Natural killer cell (primary cell): Measurements from ENCODE around the gene SPIB. TPM values are rescaled to one million over a fixed set of nuclear protein-coding genes. Genes with fewer than 3 reads are reported as not detected.

Experiments used
- ATAC-seq, 3 donors: fragments of 150-1000 bp in 2 of 3; fragments of 200-7000 bp in 1 of 3; cut with Tn5 transposase; 1 replicate in 1 of 3; 2 replicates in 2 of 3; pipeline ENCODE4 v1.10.0; 2021; ENCODE audit warnings: mild to moderate bottlenecking in 2 of 3, moderate library complexity in 2 of 3
- DNase-seq, 2 donors: peaks; one replicate each; pipeline versions ENCODE4 v3.0.0 to v3.0.0-alpha.2; 2013 to 2021; ENCODE audit warnings: mixed read lengths in 1 of 2
- H3K27ac ChIP-seq: one replicate; pipeline ENCODE4 v1.5.1; 2013; ENCODE audit warnings: mild to moderate bottlenecking, low read length
- H3K27me3 ChIP-seq: one replicate; pipeline ENCODE4 v1.6.1; 2013; ENCODE audit warnings: low read length; ENCODE audit not compliant: control insufficient read depth, insufficient read depth
- H3K36me3 ChIP-seq: one replicate; pipeline ENCODE4 v1.6.1; 2013; ENCODE audit warnings: low read length; ENCODE audit not compliant: control insufficient read depth, insufficient read depth
- H3K4me1 ChIP-seq: one replicate; pipeline ENCODE4 v1.6.1; 2013; ENCODE audit warnings: low read length; ENCODE audit not compliant: control insufficient read depth, insufficient read depth
- H3K4me3 ChIP-seq: one replicate; pipeline ENCODE4 v1.5.1; 2013; ENCODE audit warnings: low read length
- H3K9me3 ChIP-seq: one replicate; pipeline ENCODE4 v1.6.1; 2013; ENCODE audit warnings: low read length; ENCODE audit not compliant: control insufficient read depth, insufficient read depth
- H3K27ac Mint-ChIP-seq, 2 donors: one replicate each; pipeline ENCODE4 v1.8.0; 2022; ENCODE audit warnings: mild to moderate bottlenecking in 2 of 2, mixed read lengths in 2 of 2, moderate library complexity in 1 of 2
- H3K27me3 Mint-ChIP-seq, 2 donors: one replicate each; pipeline ENCODE4 v1.8.0; 2022; ENCODE audit warnings: low read depth in 2 of 2, mixed read lengths in 2 of 2
- H3K36me3 Mint-ChIP-seq: one replicate; pipeline ENCODE4 v1.8.0; 2022; ENCODE audit warnings: mixed read lengths
- H3K4me1 Mint-ChIP-seq, 2 donors: one replicate each; pipeline ENCODE4 v1.8.0; 2022; ENCODE audit warnings: mixed read lengths in 2 of 2
- H3K4me3 Mint-ChIP-seq: one replicate; pipeline ENCODE4 v1.8.0; 2022; ENCODE audit warnings: mild to moderate bottlenecking, moderate library complexity, mixed read lengths
- H3K9me3 Mint-ChIP-seq, 2 donors: one replicate each; pipeline ENCODE4 v1.8.0; 2022; ENCODE audit warnings: mixed read lengths in 2 of 2
- WGBS: methylation state at CpG from one replicate; pipeline ENCODE4 v1.1.7; 2013; ENCODE audit warnings: missing lambda C conversion rate; ENCODE audit not compliant: insufficient coverage; 5-methylcytosine and 5-hydroxymethylcytosine counted together
- intact Hi-C: fragments of 100-400 bp; cut with micrococcal nuclease; formaldehyde crosslinking; loops from one replicate; pipeline ENCODE4 v1.14.2; 2022
- total RNA-seq, 4 donors: library from RNA; stranded (reverse); fragments of 120-200 nt in 1 of 4; gene quantifications; one replicate each; pipeline versions ENCODE4 v1.2.3 to v1.2.4, GENCODE V29; 2013 to 2022
- TF ChIP-seq, protein P1 (sequence below): fragments of 200-600 bp; IDR thresholded peaks from one replicate; pipeline ENCODE4 v1.8.0; 2022; ENCODE audit warnings: antibody characterized with exemption

Gene SPIB
- total RNA-seq, 3 donors from 2014 or later (not counting 1 experiment from before 2014, with no cell fraction given): 0.77 to 2.8 (median 0.78) TPM

DNA sequence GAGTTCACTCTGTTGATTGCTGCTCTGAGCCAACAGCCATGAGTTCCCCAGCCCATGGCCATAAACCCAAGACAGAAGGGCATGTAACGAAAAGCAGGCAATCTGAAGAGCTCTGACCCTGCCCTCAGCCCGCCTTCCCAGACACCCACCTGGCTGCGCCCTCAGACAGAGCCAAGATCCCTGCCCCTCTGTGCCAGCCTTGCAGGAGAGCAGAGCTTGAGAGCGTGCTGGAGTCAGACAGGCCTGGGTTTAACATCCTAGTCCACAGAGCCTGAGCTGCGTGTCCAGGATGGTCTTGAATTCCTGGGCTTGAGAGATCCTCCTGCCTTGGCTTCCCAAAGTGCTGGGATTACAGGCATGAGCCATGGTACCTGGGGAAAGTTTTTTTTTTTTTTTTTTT lies 38.6 kb downstream of the SPIB start:
- Mint-ChIP-seq H3K4me1 (peaks cover 0 to 6% of the 10 kb centered on the region in 2 donors), H3K27me3 (peaks cover 0 to 14% of the 10 kb centered on the region in 2 donors), H3K4me3 (no peak overlapping the region), H3K9me3 (no peaks in the 10 kb centered on the region), H3K36me3 (no peaks in the 10 kb centered on the region), H3K27ac (no peak overlapping the region)
- DNase-seq (no peak), ATAC-seq (no peak)
- Histone ChIP-seq H3K4me3 (no peak overlapping the region), H3K36me3 (no peaks in the 10 kb centered on the region), H3K27ac (no peak overlapping the region), H3K9me3 (no peaks in the 10 kb centered on the region), H3K4me1 (peaks cover 11% of the 10 kb centered on the region), H3K27me3 (no peaks in the 10 kb centered on the region)
- WGBS: 91% methylated on average over 5 of the region's 5 CpGs
- intact Hi-C loops: no loop called here
- TF ChIP-seq, protein P1, sequence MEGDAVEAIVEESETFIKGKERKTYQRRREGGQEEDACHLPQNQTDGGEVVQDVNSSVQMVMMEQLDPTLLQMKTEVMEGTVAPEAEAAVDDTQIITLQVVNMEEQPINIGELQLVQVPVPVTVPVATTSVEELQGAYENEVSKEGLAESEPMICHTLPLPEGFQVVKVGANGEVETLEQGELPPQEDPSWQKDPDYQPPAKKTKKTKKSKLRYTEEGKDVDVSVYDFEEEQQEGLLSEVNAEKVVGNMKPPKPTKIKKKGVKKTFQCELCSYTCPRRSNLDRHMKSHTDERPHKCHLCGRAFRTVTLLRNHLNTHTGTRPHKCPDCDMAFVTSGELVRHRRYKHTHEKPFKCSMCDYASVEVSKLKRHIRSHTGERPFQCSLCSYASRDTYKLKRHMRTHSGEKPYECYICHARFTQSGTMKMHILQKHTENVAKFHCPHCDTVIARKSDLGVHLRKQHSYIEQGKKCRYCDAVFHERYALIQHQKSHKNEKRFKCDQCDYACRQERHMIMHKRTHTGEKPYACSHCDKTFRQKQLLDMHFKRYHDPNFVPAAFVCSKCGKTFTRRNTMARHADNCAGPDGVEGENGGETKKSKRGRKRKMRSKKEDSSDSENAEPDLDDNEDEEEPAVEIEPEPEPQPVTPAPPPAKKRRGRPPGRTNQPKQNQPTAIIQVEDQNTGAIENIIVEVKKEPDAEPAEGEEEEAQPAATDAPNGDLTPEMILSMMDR: no peak

DNA sequence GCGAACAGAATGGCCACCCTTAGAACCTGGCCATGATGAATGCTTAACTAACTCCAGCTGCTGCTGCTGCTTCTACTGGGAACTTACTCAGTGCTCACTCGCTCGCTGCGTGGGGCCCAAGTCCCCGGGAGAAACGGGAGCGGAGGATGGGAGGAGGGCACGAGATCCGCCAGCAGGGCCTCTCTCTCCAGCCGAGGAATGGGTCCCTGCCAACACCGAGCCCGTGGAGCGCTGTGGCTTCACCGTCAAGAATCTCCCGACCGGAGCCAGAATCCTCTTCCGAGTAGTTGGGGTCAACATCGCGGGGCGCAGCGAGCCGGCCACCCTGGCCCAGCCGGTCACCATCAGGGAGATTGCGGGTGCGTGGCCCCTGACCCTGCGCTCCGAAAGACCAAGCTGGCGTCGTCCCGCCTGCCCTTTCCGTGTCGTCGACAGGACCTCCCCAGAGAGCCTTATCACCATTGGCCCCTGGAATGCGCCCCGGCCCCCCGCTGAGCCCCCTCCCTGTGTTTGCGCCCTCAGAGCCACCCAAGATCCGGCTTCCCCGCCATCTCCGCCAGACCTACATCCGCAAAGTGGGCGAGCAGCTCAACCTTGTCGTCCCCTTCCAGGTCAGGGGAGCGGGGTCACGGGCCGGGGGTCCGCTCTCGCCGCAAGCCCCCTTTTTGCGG lies 39.8 kb downstream of the SPIB start:
- no peaks in the 10 kb centered on the region for H3K9me3 Mint-ChIP-seq
- no peak overlapping the region for H3K27ac Mint-ChIP-seq
- H3K27me3 Mint-ChIP-seq: peaks cover 0 to 17% of the 10 kb centered on the region in 2 donors
- ATAC-seq (no peak), DNase-seq (no peak)
- no peaks in the 10 kb centered on the region for H3K36me3 ChIP-seq
- H3K4me3 Mint-ChIP-seq: no peak overlapping the region
- no peak overlapping the region for H3K27ac ChIP-seq
- no peaks in the 10 kb centered on the region for H3K27me3 ChIP-seq
- intact Hi-C loops: no loop called here
- H3K4me1 ChIP-seq: peaks cover 11% of the 10 kb centered on the region
- no peaks in the 10 kb centered on the region for H3K36me3 Mint-ChIP-seq
- 51% methylated on average over 50 of the region's 50 CpGs for WGBS
- TF ChIP-seq, protein P1: no peak
- no peaks in the 10 kb centered on the region for H3K9me3 ChIP-seq
- H3K4me3 ChIP-seq: no peak overlapping the region
- peaks cover 0 to 6% of the 10 kb centered on the region in 2 donors for H3K4me1 Mint-ChIP-seq

DNA sequence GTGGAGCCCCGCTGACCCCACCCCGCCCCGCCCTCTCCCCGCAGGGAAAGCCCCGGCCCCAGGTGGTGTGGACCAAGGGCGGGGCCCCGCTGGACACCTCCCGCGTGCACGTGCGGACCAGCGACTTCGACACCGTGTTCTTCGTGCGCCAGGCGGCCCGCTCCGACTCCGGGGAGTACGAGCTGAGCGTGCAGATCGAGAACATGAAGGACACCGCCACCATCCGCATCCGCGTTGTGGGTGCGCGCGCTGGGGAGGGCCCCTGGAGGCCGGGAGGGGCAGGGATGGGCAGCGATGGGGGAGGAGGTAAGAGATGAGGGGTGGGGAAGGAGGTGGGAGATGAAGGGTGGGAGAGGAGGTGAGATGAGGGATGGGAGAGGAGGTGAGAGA lies 40.3 kb downstream of the SPIB start:
- no peaks in the 10 kb centered on the region for H3K27me3 ChIP-seq
- no peak for DNase-seq
- H3K4me1 ChIP-seq: peaks cover 11% of the 10 kb centered on the region
- Mint-ChIP-seq H3K4me3 (no peak overlapping the region), H3K27me3 (peaks cover 0 to 17% of the 10 kb centered on the region in 2 donors), H3K27ac (no peak overlapping the region), H3K9me3 (no peaks in the 10 kb centered on the region), H3K4me1 (peaks cover 0 to 6% of the 10 kb centered on the region in 2 donors), H3K36me3 (no peaks in the 10 kb centered on the region)
- intact Hi-C loops: no loop called here
- no peak for ATAC-seq
- 67% methylated on average over 32 of the region's 32 CpGs for WGBS
- no peaks in the 10 kb centered on the region for H3K9me3 ChIP-seq
- TF ChIP-seq, protein P1: no peak
- no peak overlapping the region for H3K27ac ChIP-seq
- H3K36me3 ChIP-seq: no peaks in the 10 kb centered on the region
- no peak overlapping the region for H3K4me3 ChIP-seq

DNA sequence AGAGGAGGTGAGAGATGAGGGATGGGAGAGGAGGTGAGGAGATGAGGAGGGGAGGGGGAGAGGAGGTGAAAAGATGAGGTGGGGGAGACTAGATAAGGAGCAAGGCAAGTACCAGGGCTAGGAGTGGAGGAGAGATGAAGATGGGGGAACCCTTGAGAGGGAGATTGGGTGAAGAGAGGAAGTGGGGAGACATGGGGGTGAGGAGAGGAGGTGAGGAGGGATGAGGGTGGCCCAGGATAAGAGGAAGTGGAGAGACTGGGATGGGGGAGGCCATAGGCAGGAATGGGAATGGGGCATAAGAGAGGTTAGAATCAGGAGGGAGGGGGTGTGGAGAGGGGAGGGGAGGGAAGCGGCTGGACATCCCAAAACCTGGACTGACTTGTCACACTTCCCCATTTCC lies 40.9 kb downstream of the SPIB start:
- Mint-ChIP-seq H3K9me3 (no peaks in the 10 kb centered on the region), H3K4me1 (peaks cover 0 to 6% of the 10 kb centered on the region in 2 donors), H3K36me3 (no peaks in the 10 kb centered on the region), H3K27me3 (peaks cover 0 to 19% of the 10 kb centered on the region in 2 donors), H3K4me3 (no peak overlapping the region), H3K27ac (no peak overlapping the region)
- DNase-seq (no peak), ATAC-seq (no peak)
- H3K27ac ChIP-seq: peak overlapping the region; percentile 49
- H3K4me3 ChIP-seq: no peak overlapping the region
- H3K9me3 ChIP-seq: no peaks in the 10 kb centered on the region
- H3K27me3 ChIP-seq: no peaks in the 10 kb centered on the region
- H3K36me3 ChIP-seq: no peaks in the 10 kb centered on the region
- H3K4me1 ChIP-seq: peaks cover 11% of the 10 kb centered on the region
- TF ChIP-seq, protein P1: no peak
- 40% methylated on average over 1 of the region's 1 CpG for WGBS
- intact Hi-C loops: no loop called here
